Dendritic cell treated with granulocyte-macrophage colony-stimulating factor and Interleukin-4, amounts not matched to agents 40 ng/mL and 50 ng/mL, for 4 days (primary cell): ENCODE data around the gene AQP12A.
A peak's percentile ranks its signal among the peaks of the same experiment; 100 is the strongest.
"Not testable (repeated sequence)": the region's sequence is repeated elsewhere in the genome, so short reads cannot be mapped to it uniquely, and the experiment has no call there.

ENCODE experiments used
- H3K27ac Mint-ChIP-seq: one replicate; pipeline ENCODE4 v1.8.0; 2022; ENCODE audit warnings: mild to moderate bottlenecking, mixed read lengths
- H3K27me3 Mint-ChIP-seq: one replicate; pipeline ENCODE4 v1.8.0; 2022; ENCODE audit warnings: mild to moderate bottlenecking, mixed read lengths
- H3K36me3 Mint-ChIP-seq: one replicate; pipeline ENCODE4 v1.8.0; 2022; ENCODE audit warnings: low read depth, mixed read lengths
- H3K4me1 Mint-ChIP-seq: one replicate; pipeline ENCODE4 v1.8.0; 2022; ENCODE audit warnings: low read depth, mixed read lengths
- H3K4me3 Mint-ChIP-seq: one replicate; pipeline ENCODE4 v1.8.0; 2022; ENCODE audit warnings: mild to moderate bottlenecking, moderate library complexity, mixed read lengths
- H3K9me3 Mint-ChIP-seq: one replicate; pipeline ENCODE4 v1.8.0; 2022; ENCODE audit warnings: mixed read lengths
- intact Hi-C: fragments of 100-400 bp; cut with micrococcal nuclease; formaldehyde crosslinking; loops from one replicate; pipeline ENCODE4 v1.15.0; 2022

Gene AQP12A, protein sequence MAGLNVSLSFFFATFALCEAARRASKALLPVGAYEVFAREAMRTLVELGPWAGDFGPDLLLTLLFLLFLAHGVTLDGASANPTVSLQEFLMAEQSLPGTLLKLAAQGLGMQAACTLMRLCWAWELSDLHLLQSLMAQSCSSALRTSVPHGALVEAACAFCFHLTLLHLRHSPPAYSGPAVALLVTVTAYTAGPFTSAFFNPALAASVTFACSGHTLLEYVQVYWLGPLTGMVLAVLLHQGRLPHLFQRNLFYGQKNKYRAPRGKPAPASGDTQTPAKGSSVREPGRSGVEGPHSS

DNA sequence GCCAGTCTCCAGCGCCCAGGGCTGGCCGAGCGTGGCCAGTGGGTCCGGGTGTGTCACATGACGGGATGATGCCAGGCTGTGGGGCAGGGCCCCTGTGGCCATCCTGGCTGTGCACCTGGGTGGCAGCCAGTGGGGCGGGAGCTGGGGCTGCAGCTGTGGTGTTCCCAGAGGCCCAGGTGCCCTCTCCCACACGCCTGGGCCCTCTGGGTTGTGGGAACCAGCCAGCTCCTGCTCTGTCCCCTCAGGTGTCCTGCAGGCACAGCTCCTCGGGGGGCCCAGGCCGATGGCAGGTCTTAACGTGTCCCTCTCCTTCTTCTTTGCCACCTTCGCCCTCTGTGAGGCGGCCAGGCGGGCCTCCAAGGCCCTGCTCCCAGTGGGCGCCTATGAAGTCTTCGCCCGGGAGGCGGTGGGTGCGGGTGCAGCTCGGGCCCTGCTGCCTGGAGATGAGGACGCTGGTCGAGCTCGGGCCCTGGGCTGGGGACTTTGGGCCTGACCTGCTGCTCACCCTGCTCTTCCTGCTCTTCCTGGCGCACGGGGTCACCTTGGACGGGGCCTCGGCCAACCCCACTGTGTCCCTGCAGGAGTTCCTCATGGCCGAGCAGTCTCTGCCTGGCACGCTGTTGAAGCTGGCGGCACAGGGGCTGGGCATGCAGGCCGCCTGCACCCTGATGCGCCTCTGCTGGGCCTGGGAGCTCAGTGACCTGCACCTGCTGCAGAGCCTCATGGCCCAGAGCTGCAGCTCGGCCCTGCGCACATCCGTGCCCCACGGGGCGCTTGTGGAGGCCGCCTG lies at the start of gene AQP12A:
AQP12A (plus strand) TSS at position 236 of the 790 bp plus-strand sequence; CDS start at position 284, 48 bp downstream.
- not testable (repeated sequence) for H3K27me3 Mint-ChIP-seq, H3K4me1 Mint-ChIP-seq, H3K27ac Mint-ChIP-seq

DNA sequence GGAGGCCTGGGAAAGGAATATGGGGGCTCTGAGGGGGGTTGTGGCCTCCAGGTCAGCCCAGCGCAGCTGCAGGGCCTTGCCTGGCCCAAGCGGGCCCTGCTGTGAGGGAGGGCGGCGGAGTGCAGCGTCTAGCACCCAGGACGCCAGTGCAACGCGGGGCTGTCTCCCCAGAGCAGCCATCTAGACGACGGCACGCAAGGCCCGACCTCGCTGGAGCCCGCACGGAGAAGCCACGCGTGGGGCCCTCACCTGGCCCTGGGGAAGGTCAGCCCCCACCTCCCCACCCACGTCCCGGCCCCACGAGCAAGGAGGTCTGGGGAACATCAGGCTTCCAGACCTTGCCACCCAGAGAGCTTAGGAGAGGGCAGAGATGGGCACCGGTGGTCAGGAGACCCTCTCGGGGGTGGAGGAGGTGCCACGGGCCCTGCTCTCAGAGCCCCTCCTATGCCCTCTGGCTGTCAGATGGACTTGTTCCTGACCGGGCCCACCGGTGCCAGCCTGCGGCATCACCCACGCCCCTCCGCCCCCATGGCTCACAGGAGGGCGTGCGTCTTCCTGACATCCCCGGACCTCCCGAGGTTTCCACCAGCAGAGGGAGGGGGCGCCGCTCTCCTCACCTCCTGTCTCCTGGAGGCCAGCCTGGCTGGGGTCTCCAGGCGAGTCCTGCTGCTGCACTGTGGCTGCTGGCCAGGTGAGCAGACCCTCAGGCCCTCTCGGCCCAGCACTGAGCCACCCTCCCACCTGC lies 49.4 kb upstream of the AQP12A start:
- Mint-ChIP-seq H3K4me1 (peaks cover 19% of the 10 kb centered on the region), H3K9me3 (no peaks in the 10 kb centered on the region), H3K36me3 (no peaks in the 10 kb centered on the region), H3K27me3 (peaks cover 29% of the 10 kb centered on the region), H3K4me3 (no peak overlapping the region), H3K27ac (no peak overlapping the region)
- intact Hi-C loops = no loop called here

More for the DNA sequence above, at the start of gene AQP12A:
- H3K9me3 Mint-ChIP-seq, H3K36me3 Mint-ChIP-seq, H3K4me3 Mint-ChIP-seq, intact Hi-C loops: not testable (repeated sequence)

DNA sequence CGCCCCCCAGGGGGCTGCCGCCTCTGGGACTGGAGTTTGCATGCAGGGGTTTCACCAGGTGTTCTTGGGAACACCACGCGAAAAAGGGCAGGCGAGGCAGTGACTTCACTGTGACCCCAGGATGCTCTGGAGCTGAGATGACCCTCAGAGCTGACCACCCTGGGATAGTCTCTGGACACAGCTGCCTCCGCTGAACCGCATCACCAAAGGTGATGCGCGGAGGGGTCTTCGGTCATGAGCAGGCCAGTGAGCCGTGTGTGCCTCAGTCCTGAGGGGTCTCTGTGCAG lies 48.9 kb upstream of the AQP12A start:
- H3K4me3 Mint-ChIP-seq = no peak overlapping the region
- H3K4me1 Mint-ChIP-seq = peaks cover 23% of the 10 kb centered on the region
- peaks cover 32% of the 10 kb centered on the region for H3K27me3 Mint-ChIP-seq
- H3K9me3 Mint-ChIP-seq = no peaks in the 10 kb centered on the region
- intact Hi-C loops = no loop called here
- no peaks in the 10 kb centered on the region for H3K36me3 Mint-ChIP-seq
- H3K27ac Mint-ChIP-seq = no peak overlapping the region

DNA sequence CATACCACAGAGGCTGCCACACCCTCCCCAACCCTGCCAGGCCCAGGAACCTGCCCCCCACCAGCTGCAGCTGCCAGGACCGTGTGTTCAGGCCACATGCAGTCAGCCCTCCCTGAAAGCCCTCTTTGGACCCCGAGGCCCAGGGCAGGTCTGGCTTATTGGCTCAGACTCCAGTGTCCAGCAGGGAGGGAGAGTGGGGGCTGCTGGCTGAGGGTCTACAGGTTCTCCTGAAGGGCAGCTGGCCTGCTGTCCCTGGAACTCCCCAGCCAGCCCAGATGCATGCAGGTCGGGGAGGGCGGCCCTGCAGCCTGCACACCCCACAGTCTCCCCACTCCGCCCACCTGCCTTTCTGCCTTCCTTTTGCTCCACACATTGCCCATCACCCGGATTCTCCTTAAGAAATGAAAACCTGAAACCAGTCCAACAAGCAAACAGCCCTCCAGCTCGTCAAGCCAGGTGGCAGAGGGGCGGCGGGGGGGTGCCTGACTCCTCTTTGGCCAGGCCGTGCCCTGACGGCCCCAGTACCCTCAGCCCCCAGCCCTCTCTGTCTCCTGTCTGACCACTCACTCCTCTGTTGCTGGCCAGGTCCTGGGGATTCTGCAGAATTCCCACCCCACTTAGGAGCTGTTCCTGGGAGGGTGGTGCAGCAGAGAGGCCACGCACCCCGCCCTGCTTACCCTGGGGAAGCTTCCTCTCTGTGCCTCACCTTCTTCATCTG lies 48.4 kb upstream of the AQP12A start:
- Mint-ChIP-seq H3K4me3 (no peak overlapping the region), H3K9me3 (no peaks in the 10 kb centered on the region), H3K27me3 (peaks cover 33% of the 10 kb centered on the region), H3K27ac (no peak overlapping the region), H3K4me1 (peaks cover 26% of the 10 kb centered on the region), H3K36me3 (no peaks in the 10 kb centered on the region)
- intact Hi-C loops = no loop called here

DNA sequence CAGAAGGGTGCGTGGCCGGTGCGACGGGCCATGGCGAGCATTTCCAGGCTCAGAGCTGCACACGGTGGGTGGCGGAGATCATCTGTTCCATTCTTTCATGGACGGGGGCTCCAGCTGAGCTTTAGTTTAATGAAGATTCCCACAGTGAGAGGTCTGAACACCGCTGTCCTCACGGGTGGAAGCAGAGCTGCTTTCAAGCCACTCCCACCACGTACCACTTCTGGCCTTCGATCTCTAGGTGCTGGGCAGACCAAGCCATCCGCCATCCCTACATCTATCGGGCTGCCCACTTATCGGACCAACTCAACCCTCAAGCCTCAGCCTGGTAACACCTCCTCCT lies 47.9 kb upstream of the AQP12A start:
- H3K27me3 Mint-ChIP-seq = peaks cover 38% of the 10 kb centered on the region
- no peak overlapping the region for H3K4me3 Mint-ChIP-seq
- peaks cover 26% of the 10 kb centered on the region for H3K4me1 Mint-ChIP-seq
- no peaks in the 10 kb centered on the region for H3K9me3 Mint-ChIP-seq
- H3K27ac Mint-ChIP-seq = no peak overlapping the region
- intact Hi-C loops = no loop called here
- no peaks in the 10 kb centered on the region for H3K36me3 Mint-ChIP-seq

DNA sequence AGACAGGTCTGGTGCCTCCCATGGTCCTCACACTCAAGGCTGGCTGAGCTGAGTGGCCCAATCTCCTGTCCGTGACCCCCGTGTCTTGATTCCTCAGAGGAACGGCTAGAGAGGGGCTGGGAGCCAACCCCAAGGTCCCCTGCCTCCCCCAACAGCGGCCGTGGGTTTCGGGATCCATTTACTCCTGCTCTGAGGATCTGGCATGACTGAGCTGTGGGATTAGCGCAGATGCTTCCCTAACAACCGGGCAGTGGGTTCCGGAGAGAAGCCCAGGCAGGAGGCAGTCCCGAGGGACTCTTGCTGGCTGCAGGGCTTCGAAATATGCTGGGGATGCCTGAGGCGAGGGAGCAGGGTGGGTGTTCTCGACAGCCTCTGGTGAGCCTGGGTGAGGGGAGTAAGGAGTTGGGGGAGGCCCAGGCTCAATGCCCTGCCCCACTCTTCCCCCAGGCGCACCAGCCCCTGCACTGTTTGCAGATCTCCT lies 47.5 kb upstream of the AQP12A start:
- Mint-ChIP-seq H3K4me3 (no peak overlapping the region), H3K27me3 (peaks cover 42% of the 10 kb centered on the region), H3K9me3 (no peaks in the 10 kb centered on the region), H3K27ac (no peak overlapping the region), H3K4me1 (peaks cover 27% of the 10 kb centered on the region), H3K36me3 (no peaks in the 10 kb centered on the region)
- intact Hi-C loops = no loop called here

DNA sequence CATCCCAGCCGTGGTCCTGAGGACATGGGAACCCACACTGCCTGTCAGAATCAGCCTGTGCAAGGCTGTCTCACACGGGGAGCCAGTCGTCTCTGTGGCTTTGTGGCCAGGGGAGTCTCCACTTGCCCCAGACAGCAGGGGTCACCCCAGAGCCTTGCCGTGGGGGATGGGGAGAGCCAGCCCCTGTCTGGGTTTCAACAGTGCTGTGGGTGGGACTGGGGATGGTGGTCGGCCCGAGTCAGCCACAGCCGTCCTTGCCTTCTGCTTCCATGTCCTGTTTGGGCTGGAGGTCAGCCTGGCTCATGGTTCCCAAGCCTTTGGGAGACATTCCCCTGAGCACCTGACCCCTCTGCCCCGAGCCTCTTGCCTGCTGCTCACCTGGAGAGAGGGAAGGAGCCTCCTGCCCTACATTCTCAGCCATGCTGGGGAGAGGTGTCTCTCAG lies 46.8 kb upstream of the AQP12A start:
- Mint-ChIP-seq H3K4me3 (no peak overlapping the region), H3K36me3 (no peaks in the 10 kb centered on the region), H3K27ac (no peak overlapping the region), H3K9me3 (no peaks in the 10 kb centered on the region), H3K27me3 (peaks cover 47% of the 10 kb centered on the region), H3K4me1 (peaks cover 32% of the 10 kb centered on the region)
- intact Hi-C loops = no loop called here

DNA sequence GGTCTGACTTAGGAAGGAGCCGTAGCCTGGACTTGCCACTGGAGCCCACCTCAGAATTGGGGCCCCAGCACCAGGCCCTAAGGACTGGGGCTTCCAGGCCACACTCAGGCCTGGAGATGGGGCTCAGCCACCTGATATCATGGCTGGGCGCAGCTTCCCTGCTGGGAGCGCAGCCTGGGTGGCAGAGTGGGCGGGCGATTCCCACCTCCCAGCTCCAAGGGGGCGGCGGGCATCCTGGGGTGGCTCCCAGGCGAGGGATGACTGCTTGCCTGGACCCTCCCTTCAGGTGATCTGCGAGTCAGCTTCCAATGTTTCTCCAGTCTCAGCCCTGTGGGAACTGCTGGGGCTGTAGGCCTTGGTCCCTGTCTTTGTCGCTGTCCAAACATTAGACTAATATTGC lies 46.3 kb upstream of the AQP12A start:
- no peak overlapping the region for H3K4me3 Mint-ChIP-seq
- H3K9me3 Mint-ChIP-seq = no peaks in the 10 kb centered on the region
- peaks cover 50% of the 10 kb centered on the region for H3K27me3 Mint-ChIP-seq
- intact Hi-C loops = no loop called here
- H3K36me3 Mint-ChIP-seq = no peaks in the 10 kb centered on the region
- H3K27ac Mint-ChIP-seq = no peak overlapping the region
- peaks cover 32% of the 10 kb centered on the region for H3K4me1 Mint-ChIP-seq

DNA sequence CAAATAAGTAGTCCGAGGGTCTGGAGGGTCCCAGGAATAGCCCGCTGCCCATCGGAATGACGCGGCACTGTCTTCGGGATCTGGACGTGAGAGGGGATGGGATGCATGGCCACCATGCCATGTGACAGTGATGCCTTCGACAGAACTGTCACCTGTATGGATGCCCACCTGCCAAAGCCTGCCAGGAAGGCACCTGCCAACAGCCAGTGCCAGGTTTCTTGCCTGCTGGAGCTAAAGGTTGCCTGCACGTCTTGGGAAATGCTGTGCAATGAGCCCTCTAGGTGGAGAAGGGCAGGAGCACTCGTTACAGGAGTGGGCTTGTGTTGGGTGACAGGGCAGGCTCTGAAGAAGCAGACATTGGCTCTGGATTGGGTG lies 45.9 kb upstream of the AQP12A start:
- Mint-ChIP-seq H3K4me3 (no peak overlapping the region), H3K27ac (no peak overlapping the region), H3K36me3 (no peaks in the 10 kb centered on the region), H3K9me3 (no peaks in the 10 kb centered on the region), H3K27me3 (peaks cover 53% of the 10 kb centered on the region), H3K4me1 (peaks cover 32% of the 10 kb centered on the region)
- intact Hi-C loops = no loop called here

DNA sequence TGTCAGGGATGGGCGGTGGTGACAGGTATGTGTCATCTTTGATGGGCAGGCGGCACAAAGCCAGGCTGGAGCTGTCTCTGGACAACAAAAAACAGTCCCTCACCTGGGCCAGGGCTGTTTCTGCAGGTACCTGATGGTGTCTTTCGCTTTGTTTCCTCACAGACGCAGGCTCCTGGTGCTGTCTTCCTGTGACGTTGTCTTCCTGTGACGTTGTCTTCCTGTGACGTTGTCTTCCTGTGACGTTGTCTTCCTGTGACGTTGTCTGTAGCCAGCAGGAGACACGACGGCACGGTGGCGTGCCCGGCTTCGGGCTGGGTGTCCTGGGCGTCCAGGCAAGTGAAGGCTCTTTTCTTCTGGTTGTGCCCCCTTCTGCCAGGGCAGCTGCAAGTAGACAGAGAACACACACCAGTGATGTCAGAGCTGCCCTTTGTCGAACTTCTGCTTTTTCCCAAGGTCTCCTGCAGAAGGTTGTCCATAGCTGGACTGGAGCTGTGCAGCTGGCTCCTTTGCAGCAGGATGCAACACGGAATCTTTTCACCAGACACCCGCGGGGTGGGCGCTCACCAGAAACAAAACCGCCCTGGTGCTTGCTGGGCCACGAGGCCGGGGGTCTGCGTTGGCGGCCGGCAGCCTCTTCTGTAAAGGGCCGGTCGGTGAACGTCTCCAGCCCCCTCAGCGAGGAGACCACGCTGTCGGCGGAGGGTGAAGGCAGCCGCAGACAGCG lies 45.3 kb upstream of the AQP12A start:
- Mint-ChIP-seq H3K27me3 (peaks cover 55% of the 10 kb centered on the region), H3K9me3 (peaks cover 4% of the 10 kb centered on the region), H3K4me1 (peaks cover 28% of the 10 kb centered on the region), H3K27ac (peak overlapping the region; percentile 8), H3K4me3 (peak overlapping the region; percentile 1), H3K36me3 (no peaks in the 10 kb centered on the region)
- intact Hi-C loops = no loop called here

DNA sequence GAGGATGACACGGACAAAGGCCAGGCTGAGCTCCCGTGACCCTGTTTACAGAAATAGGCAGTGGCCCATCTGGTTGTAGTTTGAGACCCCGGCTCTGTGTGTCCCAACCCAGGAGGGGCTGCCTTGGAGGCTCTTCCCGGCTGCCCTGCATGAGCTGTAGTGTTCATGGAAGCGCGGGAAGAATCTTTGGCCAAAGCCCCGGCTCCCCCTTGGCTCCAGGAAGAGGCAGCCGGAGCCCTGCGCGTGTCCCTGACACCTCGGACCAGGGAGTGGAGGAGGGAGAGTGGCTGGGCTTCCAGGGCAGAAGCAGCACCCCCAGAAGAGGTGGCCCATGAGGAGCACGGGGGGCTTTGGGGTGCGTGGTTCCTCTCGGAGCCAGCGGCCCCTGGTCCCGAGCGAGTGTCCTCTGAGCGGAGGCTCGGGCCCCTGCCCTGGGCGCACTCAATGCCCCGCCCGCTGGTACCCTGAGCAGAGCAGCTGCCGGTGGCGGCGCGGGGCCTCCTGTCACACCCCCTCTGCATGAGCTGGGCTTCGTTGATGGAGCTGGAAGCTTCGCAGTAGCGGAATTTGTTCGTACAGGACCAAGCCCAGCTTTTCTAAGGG lies 44.7 kb upstream of the AQP12A start:
- intact Hi-C loops = no loop called here
- H3K4me1 Mint-ChIP-seq = peaks cover 31% of the 10 kb centered on the region
- H3K9me3 Mint-ChIP-seq = peaks cover 10% of the 10 kb centered on the region
- peaks cover 59% of the 10 kb centered on the region for H3K27me3 Mint-ChIP-seq
- no peak overlapping the region for H3K4me3 Mint-ChIP-seq
- H3K27ac Mint-ChIP-seq = no peak overlapping the region
- no peaks in the 10 kb centered on the region for H3K36me3 Mint-ChIP-seq

DNA sequence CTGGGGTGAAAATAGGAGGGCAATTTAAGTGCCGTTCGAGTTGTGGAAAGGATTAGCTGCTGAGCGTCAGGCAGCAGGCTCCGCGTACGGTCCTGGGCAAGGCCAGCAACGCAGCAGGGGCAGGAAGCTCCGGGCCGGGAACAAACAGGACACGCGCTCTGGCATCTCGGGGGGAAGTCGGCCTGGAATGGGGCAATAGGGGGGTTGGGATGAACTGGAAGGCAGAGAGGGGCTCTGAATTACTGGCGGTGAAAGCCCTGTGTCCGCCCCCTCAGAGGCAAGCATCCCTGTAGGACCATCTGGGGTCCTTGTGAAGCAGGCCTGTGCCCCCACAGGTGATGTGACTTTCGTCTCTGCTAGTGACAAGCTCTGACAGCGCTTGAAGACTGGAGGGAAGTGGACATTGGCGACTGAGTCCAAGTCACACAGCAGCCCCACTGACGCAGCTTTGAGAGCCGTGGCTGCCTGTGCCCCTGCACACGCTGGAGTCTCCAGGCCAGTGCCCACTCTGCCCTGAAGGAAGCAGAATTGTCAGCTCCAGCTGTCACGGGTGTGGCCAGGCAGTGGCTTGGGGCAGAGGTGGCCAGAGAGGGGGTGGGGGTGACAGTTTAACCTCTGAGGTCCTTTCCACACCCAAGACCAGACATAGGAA lies 44.0 kb upstream of the AQP12A start:
- Mint-ChIP-seq H3K36me3 (no peaks in the 10 kb centered on the region), H3K27ac (no peak overlapping the region), H3K4me3 (no peak overlapping the region), H3K9me3 (peaks cover 10% of the 10 kb centered on the region), H3K27me3 (peaks cover 60% of the 10 kb centered on the region), H3K4me1 (peaks cover 31% of the 10 kb centered on the region)
- intact Hi-C loops = no loop called here
